Prostate gland (tissue), 2 donors: ENCODE results near the gene INPP5A.

ENCODE experiments used
- POLR2A ChIP-seq: fragments of 450-650 bp; IDR thresholded peaks from one replicate; pipeline ENCODE4 v1.6.1; 2016; ENCODE audit warnings: antibody characterized with exemption, mild to moderate bottlenecking
- POLR2AphosphoS5 ChIP-seq: sonication (generic); formaldehyde crosslinking; IDR thresholded peaks from one replicate; pipeline ENCODE4 v1.6.1; 2017; ENCODE audit warnings: antibody characterized with exemption
- TF ChIP-seq, protein P1 (sequence below), 4 experiments: fragments of 200-600 bp in 2 of 4; fragments of 450-650 bp in 2 of 4; sonication (generic) in 2 of 4; IDR thresholded peaks; 1 replicate in 3 of 4; 2 replicates in 1 of 4; pipeline ENCODE4 v1.5.1; 2016 to 2019; ENCODE audit warnings: antibody characterized with exemption in 4 of 4, mild to moderate bottlenecking in 2 of 4, moderate library complexity in 2 of 4

DNA sequence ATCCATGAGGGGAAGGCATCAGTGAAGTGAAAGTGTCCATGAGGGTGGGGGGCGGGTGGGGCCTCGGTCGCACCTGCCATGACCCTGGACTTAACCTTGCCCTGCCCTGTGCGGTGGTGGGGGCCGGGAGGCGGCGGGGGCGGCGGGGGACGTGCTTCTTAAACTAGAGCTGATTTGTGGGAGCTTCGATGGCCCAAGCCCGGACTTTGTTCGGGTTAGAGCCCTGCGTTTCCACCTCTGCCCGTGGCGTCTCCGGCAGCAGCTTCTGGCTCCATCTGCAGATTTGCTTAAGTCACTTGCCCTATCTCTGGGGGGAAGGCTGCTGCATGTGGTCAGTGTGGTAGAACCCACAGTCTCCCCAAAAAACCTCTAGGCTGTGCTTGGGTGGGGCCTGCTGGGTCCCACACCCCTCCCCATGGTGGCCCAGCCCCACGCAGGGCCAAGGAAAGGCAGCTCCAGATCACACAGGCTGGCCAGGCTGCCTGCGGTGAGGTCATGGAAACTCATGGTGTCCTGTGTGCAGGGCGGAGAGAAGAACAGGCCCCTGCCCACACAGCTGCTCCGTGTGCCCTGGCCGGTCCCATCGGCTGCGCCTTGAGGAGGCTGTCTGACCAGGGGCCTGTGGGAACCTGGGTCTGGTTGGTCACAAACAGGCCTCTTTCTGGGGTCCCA is 93.2 kb downstream of the INPP5A start:
- TF ChIP-seq, protein P1, sequence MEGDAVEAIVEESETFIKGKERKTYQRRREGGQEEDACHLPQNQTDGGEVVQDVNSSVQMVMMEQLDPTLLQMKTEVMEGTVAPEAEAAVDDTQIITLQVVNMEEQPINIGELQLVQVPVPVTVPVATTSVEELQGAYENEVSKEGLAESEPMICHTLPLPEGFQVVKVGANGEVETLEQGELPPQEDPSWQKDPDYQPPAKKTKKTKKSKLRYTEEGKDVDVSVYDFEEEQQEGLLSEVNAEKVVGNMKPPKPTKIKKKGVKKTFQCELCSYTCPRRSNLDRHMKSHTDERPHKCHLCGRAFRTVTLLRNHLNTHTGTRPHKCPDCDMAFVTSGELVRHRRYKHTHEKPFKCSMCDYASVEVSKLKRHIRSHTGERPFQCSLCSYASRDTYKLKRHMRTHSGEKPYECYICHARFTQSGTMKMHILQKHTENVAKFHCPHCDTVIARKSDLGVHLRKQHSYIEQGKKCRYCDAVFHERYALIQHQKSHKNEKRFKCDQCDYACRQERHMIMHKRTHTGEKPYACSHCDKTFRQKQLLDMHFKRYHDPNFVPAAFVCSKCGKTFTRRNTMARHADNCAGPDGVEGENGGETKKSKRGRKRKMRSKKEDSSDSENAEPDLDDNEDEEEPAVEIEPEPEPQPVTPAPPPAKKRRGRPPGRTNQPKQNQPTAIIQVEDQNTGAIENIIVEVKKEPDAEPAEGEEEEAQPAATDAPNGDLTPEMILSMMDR (IDR thresholded peaks at IDR 0.05) = no peak
- TF ChIP-seq POLR2A (no peak), POLR2AphosphoS5 (no peak)
